SJSA1 (cell line): ENCODE results near the gene SCARF2. TPM values are rescaled to one million over a fixed set of nuclear protein-coding genes. Genes with fewer than 3 reads are reported as not detected.
A peak's percentile ranks its signal among the peaks of the same experiment; 100 is the strongest.
"Not testable (repeated sequence)": the region's sequence is repeated elsewhere in the genome, so short reads cannot be mapped to it uniquely, and the experiment has no call there.

Source experiments
- DNase-seq, 2 experiments: peaks; one replicate each; pipeline ENCODE4 v3.0.0-alpha.2; 2015 to 2020; ENCODE audit warnings: low spot score in 2 of 2, low read depth in 1 of 2
- H3K27ac ChIP-seq: fragments of 250-450 bp; sonication (Bioruptor Pico); 2 replicates; pipeline ENCODE4 v1.5.1; 2020; ENCODE audit warnings: mild to moderate bottlenecking, moderate library complexity
- H3K27me3 ChIP-seq: fragments of 250-450 bp; sonication (Bioruptor Pico); replicated peaks from 2 replicates; pipeline ENCODE4 v1.5.1; 2020; ENCODE audit warnings: mild to moderate bottlenecking, moderate library complexity
- H3K36me3 ChIP-seq: fragments of 250-450 bp; sonication (Bioruptor Pico); 2 replicates; pipeline ENCODE4 v1.5.1; 2020; ENCODE audit warnings: mild to moderate bottlenecking
- H3K4me1 ChIP-seq: fragments of 250-450 bp; sonication (Bioruptor Pico); replicated peaks from 2 replicates; pipeline ENCODE4 v1.6.1; 2021; ENCODE audit warnings: mild to moderate bottlenecking
- H3K4me3 ChIP-seq: fragments of 250-450 bp; sonication (Bioruptor Pico); 2 replicates; pipeline ENCODE4 v1.5.1; 2020; ENCODE audit warnings: mild to moderate bottlenecking
- H3K9me3 ChIP-seq: fragments of 250-450 bp; sonication (Bioruptor Pico); replicated peaks from 2 replicates; pipeline ENCODE4 v1.5.1; 2020; ENCODE audit warnings: mild to moderate bottlenecking
- total RNA-seq: library from RNA; depleted of rRNA; stranded (reverse); fragments of >200 nt; shearing (Covaris generic); gene quantifications from 2 replicates; pipeline ENCODE4 v1.2.3, GENCODE V29; 2014

The SCARF2 gene
- total RNA-seq, 1 experiment from 2014 or later: 50.5 TPM

DNA sequence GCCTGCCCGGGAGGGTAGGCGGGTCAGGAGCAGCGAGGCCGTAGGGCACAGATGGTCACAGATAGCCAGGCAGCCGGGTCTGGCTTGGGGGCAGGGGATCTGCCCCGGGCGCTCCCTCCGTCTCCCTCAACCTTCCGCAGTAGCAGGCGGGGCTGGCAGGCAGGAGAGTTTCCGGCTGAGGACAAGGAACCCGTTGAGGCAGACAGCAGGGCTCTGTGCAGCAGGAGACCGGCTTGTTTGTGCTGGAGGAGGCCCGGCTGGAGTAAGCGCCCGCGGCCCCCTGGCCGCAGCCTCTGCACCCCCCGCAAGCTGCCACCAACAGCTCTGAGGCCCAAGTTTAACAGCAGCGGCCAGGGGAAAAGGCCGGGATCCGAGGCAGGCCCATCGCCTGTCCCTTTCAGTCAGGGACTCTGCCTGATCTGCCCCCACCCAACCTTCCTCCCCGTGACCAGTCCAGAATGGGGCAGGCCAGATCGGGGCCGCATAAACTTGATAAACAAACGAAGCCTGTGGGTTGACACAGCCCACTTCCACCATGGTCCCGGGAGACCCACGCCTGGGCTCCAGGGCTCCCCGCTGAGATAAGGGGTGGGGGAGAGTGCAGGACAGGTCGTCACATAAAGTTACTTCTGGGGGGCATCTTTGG is 13.6 kb downstream of the SCARF2 start:
- Histone ChIP-seq H3K27ac (no peak overlapping the region), H3K4me3 (no peak overlapping the region)

DNA sequence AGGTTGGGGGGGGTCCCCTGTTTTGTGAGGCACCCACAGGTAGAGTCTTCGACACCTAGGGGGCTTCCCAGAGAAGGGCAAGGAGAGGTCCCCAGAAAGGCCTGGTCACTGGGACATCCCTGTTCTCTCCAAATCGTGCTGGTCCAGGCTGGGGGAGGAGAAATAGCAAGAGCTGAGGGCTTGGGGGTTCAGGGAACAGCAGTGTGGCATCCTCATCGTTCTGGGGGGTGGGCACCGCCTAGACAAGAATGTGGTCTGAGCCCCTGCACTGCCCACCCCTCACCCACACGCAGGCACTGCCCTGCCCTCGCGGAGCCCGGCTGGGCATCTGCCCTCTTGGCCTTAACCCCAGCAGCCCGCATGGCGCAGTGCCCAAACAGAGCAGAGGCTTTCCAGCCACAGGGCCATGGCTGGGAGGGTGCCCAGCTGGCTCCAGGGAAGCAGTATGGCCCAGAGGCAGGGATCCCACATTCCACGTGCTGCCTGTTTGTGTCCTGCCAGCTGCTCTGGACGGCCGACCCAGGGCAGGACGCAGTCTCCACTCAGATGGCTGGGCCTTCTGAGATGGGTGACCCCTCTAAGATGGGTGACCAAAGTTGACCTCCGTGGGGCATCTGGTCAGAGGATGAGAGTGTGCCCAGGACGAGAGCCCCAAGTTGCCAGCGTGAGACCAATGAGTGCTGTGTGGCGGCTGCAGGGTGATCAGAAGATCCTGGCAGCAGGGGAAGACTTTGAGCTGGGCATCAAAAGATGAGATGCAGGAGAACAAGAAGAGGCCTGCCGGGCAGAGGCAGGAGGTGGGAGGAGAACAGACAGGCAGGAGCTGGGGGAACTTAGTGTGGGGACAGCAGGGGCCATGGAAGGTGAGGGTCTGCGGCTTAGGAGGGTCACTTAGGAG is 14.4 kb downstream of the SCARF2 start:
- Histone ChIP-seq H3K27me3 (no peaks in the 10 kb centered on the region), H3K36me3 (peaks cover 49% of the 10 kb centered on the region), H3K4me3 (no peak overlapping the region), H3K9me3 (no peaks in the 10 kb centered on the region), H3K27ac (peak overlapping the region; percentile 53), H3K4me1 (peaks cover 20% of the 10 kb centered on the region)
- peak in 1 of 2 experiments; percentile 15 for DNase-seq

More for the DNA sequence above, 13.6 kb downstream of the SCARF2 start:
- peaks cover 57% of the 10 kb centered on the region for H3K36me3 ChIP-seq
- no peak for DNase-seq
- no peaks in the 10 kb centered on the region for H3K27me3 ChIP-seq
- H3K4me1 ChIP-seq: peaks cover 15% of the 10 kb centered on the region
- H3K9me3 ChIP-seq: no peaks in the 10 kb centered on the region

DNA sequence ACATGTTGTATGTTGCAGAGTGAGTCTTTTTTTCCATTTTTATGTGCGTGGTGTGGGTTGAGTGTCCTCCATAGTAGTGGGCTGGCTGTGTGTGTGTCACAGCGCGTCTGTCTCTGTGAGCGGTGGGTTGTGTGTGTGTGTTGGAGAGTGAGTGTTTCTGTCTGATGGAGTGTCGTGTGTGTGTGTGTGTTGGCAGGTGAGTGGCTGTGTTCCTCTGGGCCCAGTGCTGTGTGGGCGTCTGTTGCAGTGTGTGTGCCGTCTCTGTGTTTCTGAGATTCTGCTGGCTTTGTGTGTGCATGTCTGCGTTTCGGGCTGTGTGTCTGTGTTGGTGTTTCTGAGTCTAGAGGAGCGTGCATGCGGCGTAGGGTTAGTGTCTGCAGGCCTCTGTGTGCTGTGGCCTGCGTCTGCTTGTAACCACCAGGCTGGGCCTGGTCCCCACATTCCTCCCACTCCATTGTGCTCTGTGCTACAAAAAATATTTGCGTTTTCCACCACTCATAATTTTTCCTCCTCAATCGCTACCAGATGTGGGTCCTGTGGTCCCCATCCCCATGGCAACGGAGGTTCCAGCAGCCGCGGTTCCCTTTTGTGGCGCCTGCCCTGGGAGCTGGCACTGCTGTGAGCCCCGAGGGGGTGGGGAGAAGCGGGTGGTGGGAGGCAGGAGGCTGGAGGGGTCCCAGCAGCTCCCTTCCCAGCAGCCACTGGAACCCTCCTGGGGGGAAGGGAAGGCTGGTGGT is 15.2 kb downstream of the SCARF2 start:
- peaks cover 20% of the 10 kb centered on the region for H3K4me1 ChIP-seq
- H3K36me3 ChIP-seq: peaks cover 44% of the 10 kb centered on the region
- peak; percentile 61 to 78 for DNase-seq
- no peaks in the 10 kb centered on the region for H3K9me3 ChIP-seq
- peak overlapping the region; percentile 53 for H3K27ac ChIP-seq
- H3K4me3 ChIP-seq: no peak overlapping the region
- no peaks in the 10 kb centered on the region for H3K27me3 ChIP-seq

DNA sequence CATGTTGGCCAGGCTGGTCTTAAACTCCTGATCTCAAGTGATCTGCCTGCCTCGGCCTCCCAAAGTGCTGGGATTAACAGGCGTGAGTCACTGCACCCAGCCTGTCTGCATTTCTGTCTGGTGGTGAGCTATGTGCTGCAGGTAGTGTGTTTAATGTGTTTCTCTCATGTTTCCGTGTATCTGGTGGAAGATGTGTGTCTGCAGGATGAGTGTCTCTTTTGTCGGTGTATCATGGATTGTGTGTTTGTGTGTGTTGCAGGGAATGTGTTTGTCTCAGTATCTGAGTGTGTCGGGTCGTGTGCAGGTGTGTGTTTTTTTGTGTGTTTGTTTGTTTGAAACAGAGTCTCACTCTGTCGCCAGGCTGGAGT is 16.1 kb downstream of the SCARF2 start:
- DNase-seq: no peak
- no peaks in the 10 kb centered on the region for H3K27me3 ChIP-seq
- H3K4me3 ChIP-seq: no peak overlapping the region
- H3K27ac ChIP-seq: no peak overlapping the region
- no peaks in the 10 kb centered on the region for H3K9me3 ChIP-seq
- peaks cover 20% of the 10 kb centered on the region for H3K4me1 ChIP-seq
- H3K36me3 ChIP-seq: peaks cover 35% of the 10 kb centered on the region

DNA sequence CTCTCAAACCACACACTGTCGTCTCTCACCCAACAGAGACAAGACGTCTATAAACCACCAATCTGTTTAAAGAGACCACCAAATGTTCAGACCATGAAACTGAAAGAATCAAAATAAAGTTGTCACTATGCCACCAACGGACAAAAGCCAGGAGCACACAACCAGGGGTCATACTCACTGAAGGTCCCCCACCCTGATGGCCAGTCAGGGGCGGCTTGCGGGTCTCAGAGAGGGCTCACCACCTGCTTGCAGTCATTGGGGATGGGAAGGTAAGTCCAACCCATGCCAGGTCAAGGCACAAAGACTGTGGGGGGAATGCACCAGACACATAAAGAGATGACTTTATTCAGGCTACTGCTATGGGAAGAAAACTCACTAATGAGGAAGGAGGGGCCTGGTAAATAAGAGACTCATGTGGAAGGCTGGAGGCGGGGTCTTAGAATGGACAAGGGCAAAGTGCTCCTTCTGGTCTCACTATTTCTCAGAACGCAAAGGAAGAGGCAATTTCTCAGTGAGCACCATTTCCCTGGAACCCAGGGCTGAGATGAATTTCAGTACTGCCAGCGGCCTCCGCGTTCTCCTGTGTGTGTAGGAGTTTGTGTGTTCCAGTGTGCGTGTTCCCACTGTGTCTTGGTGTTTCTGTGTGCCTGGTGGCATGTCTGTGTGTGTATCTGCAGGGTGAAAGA is 17.3 kb downstream of the SCARF2 start:
- no peak for DNase-seq
- H3K4me1 ChIP-seq: peaks cover 20% of the 10 kb centered on the region
- H3K9me3 ChIP-seq: no peaks in the 10 kb centered on the region
- H3K36me3 ChIP-seq: peaks cover 25% of the 10 kb centered on the region
- no peaks in the 10 kb centered on the region for H3K27me3 ChIP-seq
- H3K27ac ChIP-seq: no peak overlapping the region
- H3K4me3 ChIP-seq: no peak overlapping the region

DNA sequence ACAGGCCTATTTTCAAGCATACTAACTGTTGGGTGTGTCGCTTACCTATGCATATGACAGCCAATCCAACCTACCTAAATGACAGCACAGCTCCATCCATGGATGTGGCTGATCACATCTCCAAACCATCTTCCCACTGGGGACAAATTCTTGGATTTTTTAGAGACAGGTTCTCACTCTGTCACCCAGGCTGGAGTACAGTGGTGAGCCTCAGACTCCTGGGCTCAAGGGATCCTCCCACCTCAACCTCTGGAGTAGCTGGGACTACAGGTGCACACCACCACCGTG is 18.0 kb downstream of the SCARF2 start:
- no peak for DNase-seq
- peaks cover 18% of the 10 kb centered on the region for H3K36me3 ChIP-seq
- no peak overlapping the region for H3K27ac ChIP-seq
- H3K27me3 ChIP-seq: no peaks in the 10 kb centered on the region
- H3K9me3 ChIP-seq: no peaks in the 10 kb centered on the region
- H3K4me1 ChIP-seq: peaks cover 20% of the 10 kb centered on the region
- H3K4me3 ChIP-seq: no peak overlapping the region

DNA sequence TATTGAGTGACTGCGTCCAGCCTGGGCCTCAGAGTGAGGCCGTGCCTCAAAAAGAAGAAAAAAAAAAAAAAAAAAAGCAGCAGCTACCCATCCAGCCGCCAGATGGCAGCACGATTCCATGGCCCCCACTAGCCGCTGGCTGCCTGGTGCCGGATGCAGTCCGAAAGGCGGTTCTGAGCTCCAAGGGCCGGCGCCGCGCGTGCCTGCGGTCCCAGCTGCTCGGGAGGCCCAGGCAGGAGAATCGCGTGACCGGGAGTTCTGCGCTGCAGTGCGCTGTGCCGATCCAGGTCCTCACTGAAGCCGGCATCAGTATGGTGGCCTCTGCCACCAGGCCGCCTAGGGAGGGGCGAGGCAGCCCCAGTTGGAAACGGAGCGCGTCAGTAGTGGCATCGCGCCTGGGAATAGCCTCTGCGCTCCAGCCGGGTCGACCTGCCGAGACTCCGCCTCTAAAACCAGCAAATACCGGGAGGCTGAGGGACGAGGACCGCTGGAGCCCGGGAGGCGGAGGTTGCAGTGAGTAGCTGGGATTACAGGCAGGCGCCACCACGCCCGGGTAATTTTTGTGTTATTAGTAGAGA is 19.3 kb downstream of the SCARF2 start:
- Histone ChIP-seq H3K36me3 (peaks cover 5% of the 10 kb centered on the region), H3K4me1 (peaks cover 19% of the 10 kb centered on the region), H3K9me3 (no peaks in the 10 kb centered on the region), H3K27ac (no peak overlapping the region), H3K27me3 (no peaks in the 10 kb centered on the region), H3K4me3 (peak overlapping the region; percentile 35)
- DNase-seq: peak; percentile 82 to 87

DNA sequence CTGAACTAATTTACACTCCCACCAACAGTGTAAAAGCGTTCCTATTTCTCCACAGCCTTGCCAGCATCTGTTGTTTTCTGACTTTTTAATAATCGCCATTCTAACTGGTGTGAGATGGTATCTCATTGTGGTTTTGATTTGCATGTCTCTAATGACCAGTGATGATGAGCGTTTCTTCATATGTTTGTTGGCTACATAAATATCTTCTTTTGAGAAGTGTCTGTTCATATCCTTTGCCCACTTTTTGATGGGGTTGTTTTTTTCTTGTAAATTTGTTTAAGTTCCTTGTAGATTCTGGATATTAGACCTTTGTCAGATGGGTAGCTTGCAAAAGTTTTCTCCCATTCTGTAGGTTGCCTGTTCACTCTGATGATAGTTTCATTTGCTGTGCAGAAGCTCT is 21.9 kb downstream of the SCARF2 start:
- H3K4me3 ChIP-seq, H3K36me3 ChIP-seq, H3K27ac ChIP-seq, H3K27me3 ChIP-seq, H3K4me1 ChIP-seq, H3K9me3 ChIP-seq, DNase-seq: not testable (repeated sequence)

DNA sequence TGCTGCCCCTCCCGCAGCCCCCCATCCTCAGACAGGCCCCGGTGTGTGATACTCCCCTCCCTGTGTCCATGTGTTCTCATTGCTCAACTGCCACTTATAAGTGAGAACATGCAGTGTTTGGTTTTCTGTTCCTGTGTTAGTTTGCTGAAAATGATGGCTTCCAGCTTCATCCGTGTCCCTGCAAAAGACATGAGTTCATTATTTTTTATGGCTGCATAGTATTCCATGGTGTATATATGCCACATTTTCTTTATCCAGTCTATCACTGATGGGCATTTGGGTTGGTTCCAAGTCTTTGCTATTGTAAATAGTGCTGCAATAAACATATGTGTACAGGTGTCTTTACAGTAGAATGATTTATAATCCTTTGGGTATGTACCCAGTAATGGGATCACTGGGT is 22.4 kb downstream of the SCARF2 start:
- H3K4me1 ChIP-seq, H3K9me3 ChIP-seq, H3K4me3 ChIP-seq, H3K27ac ChIP-seq, H3K36me3 ChIP-seq, H3K27me3 ChIP-seq, DNase-seq: not testable (repeated sequence)

DNA sequence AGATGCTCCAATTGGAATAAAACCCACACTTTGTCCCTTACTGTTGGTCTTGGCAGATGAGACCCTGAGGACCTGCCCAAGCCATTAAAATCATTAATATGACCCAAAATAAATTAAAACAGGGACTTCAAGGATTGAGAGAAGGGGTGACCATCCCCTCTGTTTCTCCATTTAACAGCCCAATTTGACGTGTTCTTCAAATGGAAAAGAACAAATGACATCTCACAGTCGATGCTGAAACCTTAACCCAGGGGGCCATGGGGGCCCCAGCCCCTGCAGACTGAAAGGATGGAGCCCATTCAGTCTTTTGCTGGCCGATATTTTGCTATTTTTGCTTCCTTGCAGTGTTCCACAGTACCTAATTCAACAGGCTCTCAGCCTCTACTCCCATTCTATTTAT is 23.2 kb downstream of the SCARF2 start:
- H3K4me3 ChIP-seq: no peak overlapping the region
- no peaks in the 10 kb centered on the region for H3K36me3 ChIP-seq
- H3K9me3 ChIP-seq: no peaks in the 10 kb centered on the region
- H3K4me1 ChIP-seq: peaks cover 5% of the 10 kb centered on the region
- no peak for DNase-seq
- H3K27me3 ChIP-seq: no peaks in the 10 kb centered on the region
- no peak overlapping the region for H3K27ac ChIP-seq

DNA sequence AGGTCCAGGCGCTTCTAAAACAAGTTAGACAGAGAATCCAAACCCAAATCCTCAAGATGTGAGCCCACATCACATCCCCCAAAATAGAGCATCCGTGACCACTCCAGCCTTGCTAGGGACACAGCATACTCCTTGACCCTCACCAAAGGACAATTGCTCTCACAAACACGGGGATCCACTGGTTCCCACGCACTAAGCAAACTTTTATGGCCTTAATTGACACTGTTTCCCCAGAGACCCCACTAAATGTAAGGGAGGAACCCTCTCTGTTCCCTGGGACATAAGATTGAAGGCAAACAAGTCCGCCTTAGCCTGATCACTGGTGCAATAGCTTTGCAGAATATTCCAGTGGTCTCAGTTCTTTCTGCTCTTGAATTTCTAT is 23.6 kb downstream of the SCARF2 start:
- Histone ChIP-seq H3K4me1 (peaks cover 5% of the 10 kb centered on the region), H3K9me3 (no peaks in the 10 kb centered on the region), H3K4me3 (no peak overlapping the region), H3K27ac (no peak overlapping the region), H3K36me3 (no peaks in the 10 kb centered on the region), H3K27me3 (no peaks in the 10 kb centered on the region)
- DNase-seq: no peak

DNA sequence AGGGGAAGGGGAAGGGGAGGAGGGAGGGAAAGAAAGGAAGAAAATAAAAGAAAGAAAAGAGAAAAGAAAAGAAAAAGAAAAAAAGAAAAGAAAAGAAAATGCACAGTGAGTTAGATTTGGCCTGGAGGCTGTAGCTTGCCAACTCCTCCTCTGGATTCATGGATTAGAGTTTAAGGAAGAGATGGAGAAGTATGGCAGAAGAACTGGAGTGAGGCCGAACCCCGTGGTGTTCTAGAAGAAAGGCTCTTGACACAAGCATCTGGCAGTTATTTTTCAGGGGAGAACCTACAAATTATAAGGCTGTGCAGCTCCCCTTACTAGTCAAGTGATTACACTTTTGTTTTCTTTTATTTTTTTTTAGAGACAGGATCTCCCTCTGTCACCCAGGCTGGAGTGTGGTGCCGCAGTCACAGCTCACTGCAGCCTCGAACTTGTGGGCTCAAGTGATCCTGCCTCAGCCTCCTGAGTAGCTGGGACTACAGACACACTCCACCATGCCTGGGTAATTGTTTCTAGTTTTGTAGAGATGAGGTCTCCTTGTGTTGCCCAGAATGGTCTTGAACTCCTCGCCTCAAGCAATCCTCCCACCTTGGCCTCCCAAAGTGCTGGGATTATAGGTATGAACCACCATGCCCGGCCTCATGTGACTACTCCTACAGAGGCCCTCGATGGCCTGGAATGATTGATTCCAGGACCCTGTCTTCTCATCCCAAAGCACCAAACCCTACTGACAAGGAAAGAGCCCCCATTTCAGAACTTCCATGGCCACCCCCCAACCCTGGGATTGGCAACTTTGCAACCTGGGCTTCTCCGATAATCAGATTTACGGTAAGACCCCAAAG is 24.2 kb downstream of the SCARF2 start:
- no peaks in the 10 kb centered on the region for H3K27me3 ChIP-seq
- no peak overlapping the region for H3K27ac ChIP-seq
- peaks cover 2% of the 10 kb centered on the region for H3K4me1 ChIP-seq
- no peak for DNase-seq
- H3K36me3 ChIP-seq: no peaks in the 10 kb centered on the region
- H3K4me3 ChIP-seq: no peak overlapping the region
- H3K9me3 ChIP-seq: no peaks in the 10 kb centered on the region
